IPS-20b (cell line): ENCODE measurements around the gene LAMA5.

Experiments used
- H3K27ac ChIP-seq: one replicate; pipeline ENCODE4 v1.5.1; 2013; ENCODE audit warnings: low read length
- H3K27me3 ChIP-seq: 2 replicates; pipeline ENCODE4 v1.6.1; 2013; ENCODE audit warnings: mild to moderate bottlenecking, low read length, inconsistent platforms; ENCODE audit not compliant: insufficient read depth
- H3K36me3 ChIP-seq: 2 replicates; pipeline ENCODE4 v1.6.1; 2013; ENCODE audit warnings: low read depth, mild to moderate bottlenecking, inconsistent platforms, low read length, moderate library complexity; ENCODE audit not compliant: insufficient read depth
- H3K4me1 ChIP-seq: 2 replicates; pipeline ENCODE4 v1.6.1; 2013; ENCODE audit warnings: mild to moderate bottlenecking, control low read depth, inconsistent platforms, low read length, moderate library complexity; ENCODE audit not compliant: insufficient read depth
- H3K4me3 ChIP-seq: 2 replicates; pipeline ENCODE4 v1.5.1; 2013; ENCODE audit warnings: mild to moderate bottlenecking, low read length, inconsistent platforms
- H3K9ac ChIP-seq: 2 replicates; pipeline ENCODE4 v1.6.1; 2013; ENCODE audit warnings: low read depth, mild to moderate bottlenecking, inconsistent platforms, low read length, moderate library complexity
- H3K9me3 ChIP-seq: 2 replicates; pipeline ENCODE4 v1.6.1; 2013; ENCODE audit warnings: mild to moderate bottlenecking, low read depth, low read length, inconsistent platforms; ENCODE audit not compliant: insufficient read depth

LAMA5 gene

DNA sequence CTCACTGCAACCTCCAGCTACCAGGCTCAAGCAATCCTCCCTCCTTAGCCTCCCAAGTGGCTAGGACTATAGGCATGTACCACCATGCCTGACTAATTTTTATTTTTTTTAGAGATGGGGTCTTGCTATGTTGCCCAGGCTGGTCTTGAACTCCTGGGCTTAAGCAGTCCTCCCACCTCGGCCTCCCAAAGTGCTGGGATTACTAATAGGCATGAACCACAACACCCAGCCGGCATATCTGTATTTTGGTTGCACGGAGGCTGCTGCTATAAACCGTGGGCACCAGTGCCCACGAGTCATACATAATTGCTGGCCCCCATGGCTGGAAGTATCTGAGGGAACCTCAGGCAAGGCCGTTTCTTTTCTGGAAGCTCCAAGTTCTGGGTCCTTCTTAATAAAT lies 82.7 kb downstream of the LAMA5 start:
- no peak overlapping the region for H3K9ac ChIP-seq
- H3K27me3 ChIP-seq: no peaks in the 10 kb centered on the region
- H3K27ac ChIP-seq: no peak overlapping the region
- H3K36me3 ChIP-seq: peaks cover 73% of the 10 kb centered on the region
- H3K4me3 ChIP-seq: no peak overlapping the region
- H3K4me1 ChIP-seq: no peaks in the 10 kb centered on the region
- no peaks in the 10 kb centered on the region for H3K9me3 ChIP-seq

DNA sequence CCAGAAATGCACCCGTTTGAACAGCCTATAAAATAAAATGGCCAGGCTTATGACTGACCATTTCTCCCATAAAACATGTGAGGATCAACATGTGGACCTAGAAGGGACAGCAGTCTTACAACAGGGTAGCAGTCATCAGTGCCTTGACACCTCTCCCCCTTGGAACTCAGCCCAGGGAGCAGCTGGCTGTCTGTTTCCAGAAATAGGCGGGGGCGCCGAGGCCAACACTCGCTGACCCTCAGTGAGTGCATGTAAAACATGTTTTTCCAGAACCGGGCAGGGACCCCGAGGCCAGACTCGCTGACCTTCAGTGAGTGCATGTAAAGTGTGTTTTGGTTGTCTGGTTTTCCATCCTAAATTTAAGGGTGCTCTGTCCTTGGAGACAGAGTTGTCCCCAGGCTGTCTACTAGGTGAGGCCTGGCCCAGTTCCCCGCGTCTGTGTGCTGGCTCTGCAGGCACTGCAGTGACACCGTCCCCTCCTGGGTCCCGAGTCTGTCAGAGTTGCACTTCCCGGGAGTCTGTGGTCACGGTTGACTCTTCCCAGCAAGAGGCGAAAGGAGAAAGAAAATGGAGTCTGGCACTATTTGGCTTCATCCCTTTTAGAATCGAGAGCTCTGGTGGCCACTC lies 84.1 kb downstream of the LAMA5 start:
- no peak overlapping the region for H3K27ac ChIP-seq
- peaks cover 78% of the 10 kb centered on the region for H3K36me3 ChIP-seq
- H3K27me3 ChIP-seq: no peaks in the 10 kb centered on the region
- H3K4me1 ChIP-seq: no peaks in the 10 kb centered on the region
- H3K4me3 ChIP-seq: no peak overlapping the region
- H3K9ac ChIP-seq: no peak overlapping the region
- H3K9me3 ChIP-seq: no peaks in the 10 kb centered on the region

DNA sequence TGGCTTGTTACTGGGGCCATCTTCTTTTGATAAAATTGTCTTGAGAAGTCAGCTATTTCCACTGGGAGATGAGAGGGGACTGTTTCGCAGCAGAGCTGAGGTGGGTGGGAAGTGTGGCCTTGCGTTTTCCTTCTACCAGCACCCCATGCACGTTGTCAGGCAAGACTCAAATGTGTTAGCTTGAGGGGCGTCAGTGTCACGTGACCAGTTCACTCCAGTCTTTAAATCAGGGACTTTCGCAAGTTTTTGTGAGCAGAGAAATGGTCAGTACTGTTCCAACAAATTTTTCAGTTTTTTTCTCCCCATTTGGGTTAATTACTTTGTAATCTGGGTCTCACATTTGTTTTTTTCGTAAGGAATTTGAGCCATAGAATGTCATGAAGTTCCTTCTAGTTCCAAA lies 85.0 kb downstream of the LAMA5 start:
- H3K9me3 ChIP-seq: no peaks in the 10 kb centered on the region
- no peak overlapping the region for H3K27ac ChIP-seq
- H3K27me3 ChIP-seq: no peaks in the 10 kb centered on the region
- no peaks in the 10 kb centered on the region for H3K4me1 ChIP-seq
- no peak overlapping the region for H3K9ac ChIP-seq
- no peak overlapping the region for H3K4me3 ChIP-seq
- peaks cover 74% of the 10 kb centered on the region for H3K36me3 ChIP-seq

DNA sequence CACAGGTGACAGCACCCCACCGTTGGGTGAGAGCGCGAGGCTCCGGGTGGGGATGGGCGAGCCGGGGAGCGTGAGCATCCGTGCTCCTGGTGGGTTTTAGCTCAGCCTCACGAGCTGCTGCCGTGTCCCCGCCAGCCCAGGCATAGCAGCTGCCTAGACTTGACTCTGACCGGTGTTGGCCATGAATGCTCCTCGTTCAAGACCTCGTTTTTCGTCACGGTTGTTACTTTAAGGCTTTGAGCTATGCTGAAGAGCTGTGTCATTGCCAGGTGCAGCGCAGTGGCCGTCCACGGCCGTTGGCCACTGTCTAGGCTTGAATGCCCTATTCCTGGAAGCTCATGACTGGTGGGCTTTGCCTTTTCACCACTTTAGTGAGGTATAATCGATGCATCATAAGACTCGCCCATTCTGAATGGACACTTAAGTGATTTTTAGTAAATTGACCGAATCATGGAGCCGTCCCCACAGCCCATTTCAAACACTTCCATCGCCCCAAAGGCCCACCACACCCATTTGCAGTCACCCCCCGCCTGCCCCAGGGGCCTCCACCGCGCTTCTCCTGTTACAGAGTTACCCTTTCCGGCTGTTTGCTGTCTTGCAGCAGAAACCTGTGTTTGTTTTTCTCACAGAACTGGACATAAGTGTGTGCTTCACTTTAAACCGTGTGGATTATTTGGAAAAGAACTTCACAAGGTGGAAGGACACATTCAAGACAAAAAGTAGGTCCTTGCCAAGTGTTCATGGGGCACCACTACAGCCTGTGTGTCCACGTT lies 85.8 kb downstream of the LAMA5 start:
- no peaks in the 10 kb centered on the region for H3K4me1 ChIP-seq
- no peak overlapping the region for H3K9ac ChIP-seq
- H3K36me3 ChIP-seq: peaks cover 71% of the 10 kb centered on the region
- H3K27me3 ChIP-seq: no peaks in the 10 kb centered on the region
- H3K9me3 ChIP-seq: no peaks in the 10 kb centered on the region
- no peak overlapping the region for H3K4me3 ChIP-seq
- no peak overlapping the region for H3K27ac ChIP-seq

DNA sequence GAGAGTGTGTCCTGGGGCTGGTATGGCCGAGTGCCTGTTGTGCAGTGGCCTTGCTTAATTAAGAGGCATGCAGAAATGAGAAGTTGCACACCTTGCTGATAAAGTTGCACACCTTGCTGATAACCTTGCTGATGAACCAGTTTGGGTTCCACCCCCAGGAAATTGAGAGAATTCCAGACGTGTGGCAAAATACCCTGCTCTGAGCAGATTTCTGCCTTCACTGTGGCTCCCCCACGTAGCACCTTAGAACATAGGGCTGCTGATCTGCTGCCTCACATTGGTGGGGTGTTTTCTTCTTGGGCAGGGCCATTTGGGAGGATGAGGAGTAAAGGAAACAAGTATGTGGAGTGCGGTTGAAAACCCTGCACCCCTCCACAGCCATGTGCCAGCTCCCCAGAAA lies 86.8 kb downstream of the LAMA5 start:
- H3K27ac ChIP-seq: no peak overlapping the region
- H3K4me3 ChIP-seq: no peak overlapping the region
- H3K36me3 ChIP-seq: peaks cover 67% of the 10 kb centered on the region
- no peaks in the 10 kb centered on the region for H3K27me3 ChIP-seq
- H3K4me1 ChIP-seq: no peaks in the 10 kb centered on the region
- no peaks in the 10 kb centered on the region for H3K9me3 ChIP-seq
- H3K9ac ChIP-seq: no peak overlapping the region

DNA sequence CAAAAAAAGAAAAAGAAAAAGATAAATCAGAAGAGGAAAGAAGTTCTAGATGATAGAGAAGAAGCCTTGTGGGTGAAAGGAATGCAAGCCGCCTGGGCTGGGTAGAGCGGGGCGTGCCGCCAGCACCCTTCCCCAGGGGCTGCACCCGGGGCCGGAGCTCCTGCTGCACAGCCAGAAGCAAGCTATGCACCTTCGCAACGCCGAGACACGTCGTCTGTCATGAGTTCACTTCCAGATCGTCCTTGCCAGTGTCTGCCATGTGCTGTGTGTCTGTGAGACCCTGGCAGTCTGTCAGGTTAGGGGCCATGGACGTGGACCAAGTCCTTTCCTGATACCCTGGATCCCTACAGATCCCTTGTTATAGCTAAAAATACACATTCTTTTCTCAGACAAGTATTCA lies 89.9 kb downstream of the LAMA5 start:
- H3K4me3 ChIP-seq: no peak overlapping the region
- H3K27ac ChIP-seq: no peak overlapping the region
- no peaks in the 10 kb centered on the region for H3K4me1 ChIP-seq
- H3K9me3 ChIP-seq: no peaks in the 10 kb centered on the region
- peaks cover 65% of the 10 kb centered on the region for H3K36me3 ChIP-seq
- H3K27me3 ChIP-seq: no peaks in the 10 kb centered on the region
- H3K9ac ChIP-seq: no peak overlapping the region

DNA sequence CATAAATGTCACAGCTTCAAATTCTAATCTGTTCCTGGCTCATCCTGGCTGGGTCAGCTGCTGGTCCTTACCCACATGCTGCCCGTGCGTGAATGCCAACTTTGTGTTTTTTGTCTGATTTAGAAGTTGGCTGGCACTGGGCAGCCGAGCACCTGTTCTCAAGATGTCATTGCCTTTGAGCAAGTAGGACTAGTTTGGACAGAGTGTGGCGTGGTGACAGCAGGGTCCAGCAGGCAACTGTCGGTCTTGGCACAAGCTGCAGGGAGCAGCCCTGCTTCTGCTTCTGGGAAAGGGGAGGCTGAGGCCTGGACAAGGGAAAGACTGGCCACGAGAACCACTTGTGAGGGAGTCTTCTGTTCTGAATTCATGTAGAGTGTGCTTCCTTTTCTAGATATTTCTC lies 90.7 kb downstream of the LAMA5 start:
- Histone ChIP-seq H3K27me3 (no peaks in the 10 kb centered on the region), H3K9me3 (no peaks in the 10 kb centered on the region), H3K36me3 (peaks cover 62% of the 10 kb centered on the region), H3K4me1 (no peaks in the 10 kb centered on the region), H3K4me3 (no peak overlapping the region), H3K27ac (no peak overlapping the region), H3K9ac (no peak overlapping the region)

DNA sequence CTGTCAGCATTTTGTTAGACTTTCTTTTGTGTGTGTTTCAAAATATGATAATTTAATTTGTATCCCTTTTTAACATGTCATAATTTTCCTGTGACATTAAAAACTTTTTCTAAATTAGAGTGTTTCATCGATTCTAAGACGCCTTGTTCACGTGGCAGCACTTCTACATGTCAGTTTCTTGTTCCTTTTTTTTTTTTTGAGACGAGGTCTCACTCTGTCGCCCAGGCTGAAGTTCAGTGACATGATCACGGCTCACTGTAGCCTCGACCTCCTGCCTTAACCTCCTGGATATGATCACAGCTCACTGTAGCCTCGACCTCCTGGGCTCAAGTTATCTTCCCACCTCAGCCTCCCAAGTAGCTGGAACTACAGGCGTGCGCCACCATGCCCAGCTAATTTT lies 91.9 kb downstream of the LAMA5 start:
- Histone ChIP-seq H3K27ac (no peak overlapping the region), H3K36me3 (peaks cover 50% of the 10 kb centered on the region), H3K9ac (no peak overlapping the region)

DNA sequence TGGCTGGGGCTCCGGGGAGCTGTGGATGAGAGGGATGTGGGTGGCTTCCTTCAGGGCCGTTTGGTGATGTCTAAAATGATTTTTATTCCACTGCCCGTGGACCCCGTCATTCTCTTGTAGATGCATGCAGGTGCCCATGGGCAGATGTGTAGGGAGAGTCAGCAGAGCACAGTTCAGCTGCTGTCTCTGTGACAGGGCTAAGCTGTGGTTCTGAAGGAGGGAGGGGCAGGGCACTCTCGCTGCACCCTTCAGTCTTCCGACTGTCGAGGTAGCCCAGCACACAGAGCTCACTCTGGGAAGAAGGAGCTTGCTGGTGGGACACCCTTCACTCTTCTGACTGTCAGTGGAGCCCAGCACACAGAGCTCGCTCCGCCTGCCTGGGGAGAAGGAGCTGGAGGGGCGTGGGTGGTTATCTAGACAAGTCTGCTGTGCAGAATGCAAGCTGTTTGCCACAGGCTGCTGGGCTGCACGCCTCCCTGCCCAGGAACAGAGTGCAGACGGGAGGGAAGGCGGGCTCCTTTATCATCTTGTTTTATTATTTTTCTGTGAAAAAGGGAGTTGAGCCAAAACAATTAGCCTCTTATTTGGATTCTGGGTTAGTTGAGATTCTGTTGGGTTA lies 92.7 kb downstream of the LAMA5 start:
- no peak overlapping the region for H3K9ac ChIP-seq

More for the DNA sequence above, 91.9 kb downstream of the LAMA5 start:
- H3K4me3 ChIP-seq: no peak overlapping the region
- H3K9me3 ChIP-seq: no peaks in the 10 kb centered on the region
- H3K27me3 ChIP-seq: no peaks in the 10 kb centered on the region
- no peaks in the 10 kb centered on the region for H3K4me1 ChIP-seq

DNA sequence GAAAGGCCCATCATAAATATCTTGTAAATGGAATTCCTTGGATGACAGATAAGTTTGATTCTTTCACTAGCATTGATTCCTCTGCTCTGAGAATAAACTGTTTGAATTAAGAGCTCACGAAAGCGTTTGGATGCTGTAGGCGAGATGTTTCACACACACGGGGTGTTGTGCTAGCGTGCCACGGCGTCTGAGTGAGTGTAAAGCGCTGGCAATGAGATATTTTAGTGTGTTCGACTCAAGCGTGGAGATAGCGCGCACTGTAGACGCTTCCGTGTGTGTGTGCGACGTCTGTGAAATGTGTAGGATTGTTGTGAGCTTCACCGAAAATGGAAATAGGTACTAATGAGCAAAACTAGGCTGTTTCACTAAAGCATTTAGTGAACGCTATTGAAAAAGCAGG lies 93.7 kb downstream of the LAMA5 start:
- peaks cover 37% of the 10 kb centered on the region for H3K36me3 ChIP-seq

More for the DNA sequence above, 92.7 kb downstream of the LAMA5 start:
- no peak overlapping the region for H3K4me3 ChIP-seq
- peaks cover 42% of the 10 kb centered on the region for H3K36me3 ChIP-seq
- H3K27me3 ChIP-seq: no peaks in the 10 kb centered on the region
- no peaks in the 10 kb centered on the region for H3K9me3 ChIP-seq
- H3K4me1 ChIP-seq: no peaks in the 10 kb centered on the region
- H3K27ac ChIP-seq: no peak overlapping the region

DNA sequence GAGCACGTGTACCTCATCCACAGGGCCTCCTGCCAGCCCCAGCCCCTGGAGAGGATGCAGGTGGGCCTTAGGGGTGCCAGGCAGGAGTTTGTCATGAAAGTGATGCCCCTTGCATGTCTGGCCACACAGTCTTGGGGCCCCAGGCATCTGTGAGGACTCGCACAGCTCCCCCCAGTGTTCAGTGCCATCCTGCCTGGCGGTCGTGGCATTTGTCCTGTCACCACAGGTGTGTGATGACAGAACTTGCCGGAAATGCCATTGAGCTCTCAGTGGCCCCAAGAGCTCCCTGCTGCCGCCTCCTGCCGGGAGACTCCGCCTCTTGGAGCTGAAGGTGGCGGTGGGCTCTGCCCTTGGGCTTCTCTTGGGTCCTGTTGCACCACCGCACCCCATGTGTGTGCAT lies 94.9 kb downstream of the LAMA5 start:
- Histone ChIP-seq H3K4me1 (no peaks in the 10 kb centered on the region), H3K9ac (no peak overlapping the region), H3K27ac (no peak overlapping the region), H3K4me3 (no peak overlapping the region), H3K9me3 (no peaks in the 10 kb centered on the region), H3K27me3 (no peaks in the 10 kb centered on the region), H3K36me3 (peaks cover 37% of the 10 kb centered on the region)

More for the DNA sequence above, 93.7 kb downstream of the LAMA5 start:
- no peaks in the 10 kb centered on the region for H3K27me3 ChIP-seq
- no peaks in the 10 kb centered on the region for H3K4me1 ChIP-seq
- no peaks in the 10 kb centered on the region for H3K9me3 ChIP-seq
- H3K4me3 ChIP-seq: no peak overlapping the region
- no peak overlapping the region for H3K9ac ChIP-seq
- no peak overlapping the region for H3K27ac ChIP-seq

DNA sequence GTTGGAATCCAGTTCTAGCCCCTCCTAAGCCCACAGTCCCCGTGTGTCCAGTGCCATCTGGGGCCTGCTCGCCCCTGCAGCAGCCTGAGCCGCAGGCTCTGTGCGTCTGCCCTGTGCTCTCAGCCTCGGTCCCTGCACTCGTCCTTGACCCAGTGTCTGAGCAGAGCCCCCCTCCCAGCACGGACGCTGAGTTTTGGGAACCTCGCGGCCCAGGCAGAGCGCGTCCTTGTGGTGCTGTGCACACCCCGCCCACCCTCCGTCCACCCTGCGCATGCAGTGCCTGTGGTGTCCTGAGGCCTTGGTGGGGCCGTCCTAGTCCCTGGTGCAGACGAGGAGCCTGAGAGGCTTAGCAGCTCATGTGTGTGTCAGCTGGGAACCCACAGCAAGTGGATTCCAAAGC lies 97.2 kb downstream of the LAMA5 start:
- no peak overlapping the region for H3K9ac ChIP-seq
- H3K9me3 ChIP-seq: no peaks in the 10 kb centered on the region; the same call in 1 of the 2 replicates
- H3K27ac ChIP-seq: no peak overlapping the region
- no peaks in the 10 kb centered on the region for H3K4me1 ChIP-seq
- H3K36me3 ChIP-seq: peaks cover 42% of the 10 kb centered on the region
- H3K4me3 ChIP-seq: no peak overlapping the region
- no peaks in the 10 kb centered on the region for H3K27me3 ChIP-seq
